Measurements from ENCODE around the gene S100P.
"Not testable (repeated sequence)": the region's sequence is repeated elsewhere in the genome, so short reads cannot be mapped to it uniquely, and the experiment has no call there.

S100P gene

DNA sequence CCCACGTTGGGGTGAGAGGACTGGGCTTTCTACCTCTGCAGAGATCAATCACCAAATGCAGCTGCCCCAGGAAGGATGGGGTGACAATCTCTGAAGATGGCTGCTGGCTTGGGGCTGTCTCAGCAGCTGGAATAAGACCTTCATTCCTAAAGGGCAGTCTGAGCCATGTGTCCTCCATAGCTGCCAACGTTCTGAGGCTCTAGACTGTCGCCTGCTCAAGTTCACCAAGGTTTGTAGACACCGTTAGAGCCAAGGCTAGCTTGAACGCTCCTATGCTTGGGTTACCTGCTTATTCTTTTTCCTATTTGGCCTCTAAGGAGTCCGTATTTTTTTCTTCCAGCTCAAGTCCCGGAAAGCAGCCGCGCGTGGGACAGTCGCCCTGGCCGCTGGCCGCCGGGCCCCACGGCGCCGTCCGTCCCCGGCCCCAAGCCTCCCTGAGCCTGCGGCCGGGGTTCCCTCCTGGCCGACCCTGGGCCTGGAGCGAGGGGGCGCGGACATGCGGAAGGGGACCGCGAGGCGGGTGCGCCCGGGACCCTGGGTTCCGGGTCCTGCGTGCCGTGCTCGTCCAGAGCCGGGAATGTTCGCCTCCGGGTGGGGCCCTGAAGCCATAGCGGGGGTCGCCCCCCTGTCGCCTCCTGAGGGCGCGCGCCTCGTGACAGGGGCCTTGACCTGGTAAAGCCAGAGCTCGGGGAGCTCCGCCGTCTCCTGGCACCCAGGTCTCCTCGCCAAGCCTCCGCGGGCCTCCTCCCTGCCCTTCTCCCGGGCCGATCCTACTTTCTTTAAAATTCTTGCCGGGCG, 29.9 kb upstream of the S100P start:
- no peak for DNase-seq (ENCODE audit: insufficient read length, low spot score)
- TF ChIP-seq CTCF (IDR thresholded peaks at IDR 0.05; ENCODE audit: insufficient read depth, missing control alignments) = no peak
- no peak for FAIRE-seq

DNA sequence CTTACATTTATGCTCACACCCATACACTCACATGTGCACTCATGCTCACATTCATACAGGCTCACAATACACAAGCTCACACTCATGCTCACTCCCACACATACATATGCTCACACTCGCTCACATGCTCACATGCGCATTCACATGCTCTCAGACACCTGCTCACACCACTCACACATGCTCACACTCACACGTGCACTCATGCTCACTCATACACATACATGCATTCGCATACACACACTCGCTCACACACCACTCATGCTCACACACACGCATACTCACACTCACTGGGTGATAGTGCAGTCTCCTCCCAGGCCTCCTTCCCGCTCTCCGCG, 28.4 kb upstream of the S100P start:
- TF ChIP-seq CTCF (IDR thresholded peaks at IDR 0.05; ENCODE audit: insufficient read depth, missing control alignments) = no peak
- DNase-seq (ENCODE audit: insufficient read length, low spot score) (no peak), FAIRE-seq (no peak)

- no peak for TF ChIP-seq CTCF (IDR thresholded peaks at IDR 0.05; ENCODE audit: insufficient read depth, missing control alignments)
- FAIRE-seq = no peak
- DNase-seq (ENCODE audit: insufficient read length, low spot score) = no peak
These were observed 25.3 kb upstream of the S100P start for GRCh38 chr4:6668391-6668790.

DNA sequence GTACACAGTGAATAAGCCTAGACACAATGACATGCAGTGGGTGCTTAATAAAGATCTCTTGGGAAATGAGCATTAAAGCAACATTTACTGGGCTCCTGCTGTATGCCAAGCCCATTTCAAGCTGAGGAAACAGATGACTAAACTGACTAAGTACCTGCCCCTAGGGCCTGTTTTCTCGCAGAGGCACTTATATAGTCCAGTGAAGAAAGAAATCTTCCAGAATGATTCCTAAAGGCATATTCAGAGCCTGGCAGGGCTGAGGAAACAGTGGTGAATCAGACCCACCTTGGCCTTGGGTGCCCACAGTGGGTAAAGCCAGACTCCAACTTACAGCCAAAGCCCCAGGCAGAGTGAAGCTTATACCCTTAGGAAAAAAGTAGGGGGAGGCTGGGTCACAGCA, 22.0 kb upstream of the S100P start:
- TF ChIP-seq CTCF (IDR thresholded peaks at IDR 0.05; ENCODE audit: insufficient read depth, missing control alignments) = no peak
- FAIRE-seq = no peak
- DNase-seq (ENCODE audit: insufficient read length, low spot score) = no peak

- FAIRE-seq = no peak
- no peak for TF ChIP-seq CTCF (IDR thresholded peaks at IDR 0.05; ENCODE audit: insufficient read depth, missing control alignments)
- no peak for DNase-seq (ENCODE audit: insufficient read length, low spot score)
These were observed 21.5 kb upstream of the S100P start for GRCh38 chr4:6672131-6672530.

DNA sequence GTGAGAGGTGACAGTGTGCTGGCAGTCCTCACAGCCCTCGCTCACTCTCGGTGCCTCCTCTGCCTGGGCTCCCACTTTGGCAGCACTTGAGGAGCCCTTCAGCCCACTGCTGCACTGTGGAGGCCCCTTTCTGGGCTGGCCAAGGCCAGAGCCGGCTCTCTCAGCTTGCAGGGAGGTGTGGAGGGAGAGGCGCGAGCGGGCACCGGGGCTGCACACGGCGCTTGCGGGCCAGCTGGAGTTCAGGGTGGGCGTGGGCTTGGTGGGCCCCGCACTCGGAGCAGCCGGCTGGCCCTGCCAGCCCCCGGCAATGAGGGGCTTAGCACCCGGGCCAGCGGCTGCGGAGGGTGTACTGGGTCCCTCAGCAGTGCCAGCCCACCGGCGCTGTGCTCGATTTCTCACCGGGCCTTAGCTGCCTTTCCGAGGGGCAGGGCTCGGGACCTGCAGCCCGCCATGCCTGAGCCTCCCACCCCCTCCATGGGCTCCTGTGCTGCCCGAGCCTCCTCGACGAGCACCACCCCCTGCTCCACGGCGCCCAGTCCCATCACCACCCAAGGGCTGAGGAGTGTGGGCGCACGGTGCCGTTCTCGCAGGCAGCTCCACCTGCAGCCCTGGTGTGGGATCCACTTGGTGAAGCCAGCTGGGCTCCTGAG, 21.0 kb upstream of the S100P start:
- DNase-seq (ENCODE audit: insufficient read length, low spot score); FAIRE-seq: not testable (repeated sequence)

GRCh38 chr4:6673191-6673659, 20.5 kb upstream of the S100P start:
- not testable (repeated sequence) for DNase-seq (ENCODE audit: insufficient read length, low spot score); FAIRE-seq

DNA sequence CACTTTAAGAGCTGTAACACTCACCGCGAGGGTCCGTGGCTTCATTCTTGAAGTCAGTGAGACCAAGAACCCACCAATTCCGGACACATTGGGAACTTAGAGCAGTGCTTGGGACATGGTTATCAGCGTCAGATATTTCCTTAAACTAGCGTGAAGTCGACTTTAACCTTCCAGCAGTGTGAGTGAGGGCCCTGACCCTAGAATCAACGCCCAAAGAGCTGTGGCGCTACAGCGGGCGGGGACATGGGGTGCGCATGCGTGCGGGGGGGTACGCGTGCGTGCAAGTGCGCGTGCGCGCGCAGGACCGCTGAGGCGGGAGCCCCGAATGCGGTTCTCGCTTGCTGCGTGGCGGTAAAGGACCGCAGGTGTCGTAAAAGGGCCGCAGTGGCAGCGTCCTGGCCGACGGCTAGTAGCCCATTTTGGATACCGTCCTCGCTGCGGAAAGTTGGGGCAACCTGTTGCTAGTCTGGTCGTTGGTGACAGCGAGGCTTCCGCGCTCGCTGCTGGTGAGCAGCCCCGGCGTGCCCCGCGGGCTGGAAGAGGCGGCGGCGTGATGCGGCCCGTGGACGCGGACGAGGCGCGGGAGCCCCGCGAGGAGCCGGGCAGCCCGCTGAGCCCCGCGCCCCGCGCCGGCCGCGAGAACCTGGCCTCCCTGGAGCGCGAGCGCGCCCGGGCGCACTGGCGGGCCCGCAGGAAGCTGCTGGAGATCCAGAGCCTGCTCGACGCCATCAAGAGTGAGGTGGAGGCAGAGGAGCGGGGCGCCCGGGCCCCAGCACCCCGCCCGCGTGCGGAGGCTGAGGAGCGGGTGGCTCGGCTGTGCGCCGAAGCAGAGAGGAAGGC, 19.8 kb upstream of the S100P start:
- FAIRE-seq = no peak
- peak; percentile 90 for DNase-seq (ENCODE audit: insufficient read length, low spot score)
- TF ChIP-seq CTCF (IDR thresholded peaks at IDR 0.05; ENCODE audit: insufficient read depth, missing control alignments) = no peak

Measured in D721Med (cell line).